ENCODE data around the gene UBL4A. TPM values are rescaled to one million over a fixed set of nuclear protein-coding genes. Genes with fewer than 3 reads are reported as not detected.

The UBL4A gene
- total RNA-seq, 2 donors from 2014 or later = 29.1 to 35.9 TPM

DNA sequence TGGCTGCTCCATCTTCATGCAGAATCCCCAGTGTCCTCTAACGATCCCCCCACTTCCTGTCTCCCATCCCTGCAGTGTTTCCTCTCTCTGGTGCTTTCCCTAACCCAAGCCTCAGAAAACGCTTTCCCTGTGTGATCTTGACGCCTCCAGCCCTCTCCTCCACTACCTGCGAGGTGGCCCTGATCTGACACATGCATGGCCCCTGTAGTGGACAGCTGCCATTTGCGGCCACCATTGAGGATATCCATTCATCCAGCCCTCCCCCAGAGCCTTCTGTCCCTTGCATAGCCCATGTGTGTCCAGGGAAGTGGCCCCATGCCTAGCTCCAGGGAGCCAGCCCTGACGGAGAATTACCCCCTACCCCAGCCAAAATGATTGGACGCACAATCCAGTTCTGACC is 3.1 kb downstream of the UBL4A start:
- H3K27ac ChIP-seq (ENCODE audit: low read depth, low read length) = no peak overlapping the region
- H3K9me3 ChIP-seq (ENCODE audit: control insufficient read depth, low read length) = no peaks in the 10 kb centered on the region
- Mint-ChIP-seq H3K27ac (no peak overlapping the region), H3K9me3 (peaks cover 69% of the 10 kb centered on the region), H3K4me3 (no peak overlapping the region), H3K36me3 (ENCODE audit: low read depth) (peaks cover 6% of the 10 kb centered on the region), H3K4me1 (no peaks in the 10 kb centered on the region), H3K27me3 (ENCODE audit: insufficient read depth) (no peaks in the 10 kb centered on the region)
- no peaks in the 10 kb centered on the region for H3K4me1 ChIP-seq (ENCODE audit: control insufficient read depth, insufficient read depth, low read length)
- TF ChIP-seq, protein P1, sequence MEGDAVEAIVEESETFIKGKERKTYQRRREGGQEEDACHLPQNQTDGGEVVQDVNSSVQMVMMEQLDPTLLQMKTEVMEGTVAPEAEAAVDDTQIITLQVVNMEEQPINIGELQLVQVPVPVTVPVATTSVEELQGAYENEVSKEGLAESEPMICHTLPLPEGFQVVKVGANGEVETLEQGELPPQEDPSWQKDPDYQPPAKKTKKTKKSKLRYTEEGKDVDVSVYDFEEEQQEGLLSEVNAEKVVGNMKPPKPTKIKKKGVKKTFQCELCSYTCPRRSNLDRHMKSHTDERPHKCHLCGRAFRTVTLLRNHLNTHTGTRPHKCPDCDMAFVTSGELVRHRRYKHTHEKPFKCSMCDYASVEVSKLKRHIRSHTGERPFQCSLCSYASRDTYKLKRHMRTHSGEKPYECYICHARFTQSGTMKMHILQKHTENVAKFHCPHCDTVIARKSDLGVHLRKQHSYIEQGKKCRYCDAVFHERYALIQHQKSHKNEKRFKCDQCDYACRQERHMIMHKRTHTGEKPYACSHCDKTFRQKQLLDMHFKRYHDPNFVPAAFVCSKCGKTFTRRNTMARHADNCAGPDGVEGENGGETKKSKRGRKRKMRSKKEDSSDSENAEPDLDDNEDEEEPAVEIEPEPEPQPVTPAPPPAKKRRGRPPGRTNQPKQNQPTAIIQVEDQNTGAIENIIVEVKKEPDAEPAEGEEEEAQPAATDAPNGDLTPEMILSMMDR (conservative IDR thresholded peaks at IDR 0.05) = no peak
- H3K36me3 ChIP-seq (ENCODE audit: control insufficient read depth, insufficient read depth, low read length) = peaks cover 4% of the 10 kb centered on the region
- 88 to 96% methylated on average over 3 to 7 of the region's 7 CpGs for whole genome bisulfite sequencing, 2 experiments (ENCODE audit: insufficient coverage in 1 of 2, insufficient read length in 1 of 2)
- no peak overlapping the region for H3K9ac ChIP-seq (ENCODE audit: extremely low read depth, low read length, poor library complexity, severe bottlenecking)
- no peak overlapping the region for H3K4me3 ChIP-seq (ENCODE audit: low read length)
- no peaks in the 10 kb centered on the region for H3K27me3 ChIP-seq (ENCODE audit: control insufficient read depth, insufficient read depth, low read length, poor library complexity, severe bottlenecking)
- no peak for DNase-seq

DNA sequence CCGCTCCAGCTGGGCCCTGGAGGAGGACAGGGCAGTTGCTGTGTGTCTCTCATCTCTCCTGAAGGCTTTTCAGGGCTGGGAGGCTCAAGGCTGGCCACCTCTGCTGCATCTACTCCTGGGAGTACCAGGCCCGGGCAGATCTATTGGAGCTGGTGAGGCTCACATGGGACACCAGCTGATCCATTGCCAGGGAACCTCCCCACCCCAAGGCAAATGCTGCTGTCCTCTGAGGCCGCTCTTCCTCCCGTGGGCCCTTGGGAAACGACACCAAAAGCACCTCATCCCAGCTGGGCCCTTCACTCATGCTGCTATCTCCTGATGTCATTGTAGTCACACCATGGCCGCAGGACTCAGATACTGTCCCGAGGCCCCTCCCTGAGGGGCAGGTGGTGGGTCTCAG is 3.6 kb downstream of the UBL4A start:
- Mint-ChIP-seq H3K27me3 (ENCODE audit: insufficient read depth) (no peaks in the 10 kb centered on the region), H3K4me3 (no peak overlapping the region), H3K4me1 (no peaks in the 10 kb centered on the region), H3K27ac (no peak overlapping the region), H3K36me3 (ENCODE audit: low read depth) (peaks cover 2% of the 10 kb centered on the region), H3K9me3 (peaks cover 69% of the 10 kb centered on the region)
- no peaks in the 10 kb centered on the region for H3K27me3 ChIP-seq (ENCODE audit: control insufficient read depth, insufficient read depth, low read length, poor library complexity, severe bottlenecking)
- 94% methylated on average over 7 of the region's 7 CpGs; no CpG with 5 or more reads in 1 of the 2 experiments for WGBS, 2 experiments (ENCODE audit: insufficient coverage in 1 of 2, insufficient read length in 1 of 2)
- H3K4me3 ChIP-seq (ENCODE audit: low read length) = no peak overlapping the region
- H3K9ac ChIP-seq (ENCODE audit: extremely low read depth, low read length, poor library complexity, severe bottlenecking) = no peak overlapping the region
- H3K36me3 ChIP-seq (ENCODE audit: control insufficient read depth, insufficient read depth, low read length) = peaks cover 4% of the 10 kb centered on the region
- H3K9me3 ChIP-seq (ENCODE audit: control insufficient read depth, low read length) = no peaks in the 10 kb centered on the region
- DNase-seq = no peak
- no peaks in the 10 kb centered on the region for H3K4me1 ChIP-seq (ENCODE audit: control insufficient read depth, insufficient read depth, low read length)
- H3K27ac ChIP-seq (ENCODE audit: low read depth, low read length) = no peak overlapping the region
- TF ChIP-seq, protein P1 (conservative IDR thresholded peaks at IDR 0.05) = no peak

DNA sequence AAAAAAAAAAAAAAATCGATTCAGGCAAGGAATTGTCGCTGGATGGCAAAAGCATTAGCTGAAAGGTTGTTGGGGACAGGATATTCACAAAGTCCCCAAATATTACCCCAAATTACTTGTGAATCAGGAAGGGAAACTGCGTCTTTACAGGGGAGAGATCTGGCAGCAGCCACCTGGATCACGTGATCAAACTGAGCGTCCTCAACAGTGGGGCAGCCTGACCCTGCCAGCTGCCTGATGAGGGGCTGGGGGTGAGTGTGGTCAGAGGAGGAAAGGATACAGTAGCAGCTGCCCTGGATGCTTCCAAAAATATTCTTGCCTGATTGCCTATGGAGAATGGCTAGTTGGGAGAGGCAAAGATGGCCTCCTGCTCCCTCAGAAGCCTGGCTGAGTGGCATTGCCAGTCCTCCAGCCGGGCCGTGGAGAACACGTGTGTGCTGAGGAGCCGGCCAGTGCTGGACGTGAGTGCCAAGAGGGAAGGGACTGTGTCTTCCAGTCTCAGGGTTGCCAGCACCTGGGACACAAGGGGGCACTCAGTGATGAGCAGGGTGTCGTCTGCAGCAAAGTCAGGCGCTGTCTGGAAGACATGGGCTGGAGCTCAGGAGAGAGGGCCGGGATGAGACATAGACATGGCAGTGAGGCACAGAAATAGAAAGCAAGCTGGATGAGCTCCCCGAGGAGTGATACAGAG is 4.4 kb downstream of the UBL4A start:
- H3K27ac Mint-ChIP-seq = no peak overlapping the region
- H3K9ac ChIP-seq (ENCODE audit: extremely low read depth, low read length, poor library complexity, severe bottlenecking) = no peak overlapping the region

More for the DNA sequence above, 4.4 kb downstream of the UBL4A start:
- no peaks in the 10 kb centered on the region for H3K4me1 ChIP-seq (ENCODE audit: control insufficient read depth, insufficient read depth, low read length)
- no peaks in the 10 kb centered on the region for H3K4me1 Mint-ChIP-seq
- 81 to 93% methylated on average over 3 to 13 of the region's 14 CpGs for WGBS, 2 experiments (ENCODE audit: insufficient coverage in 1 of 2, insufficient read length in 1 of 2)
- H3K4me3 ChIP-seq (ENCODE audit: low read length) = no peak overlapping the region
- peaks cover 66% of the 10 kb centered on the region for H3K9me3 Mint-ChIP-seq
- no peak overlapping the region for H3K27ac ChIP-seq (ENCODE audit: low read depth, low read length)
- no peaks in the 10 kb centered on the region for H3K36me3 Mint-ChIP-seq (ENCODE audit: low read depth)
- H3K9me3 ChIP-seq (ENCODE audit: control insufficient read depth, low read length) = no peaks in the 10 kb centered on the region
- no peaks in the 10 kb centered on the region for H3K27me3 Mint-ChIP-seq (ENCODE audit: insufficient read depth)
- H3K36me3 ChIP-seq (ENCODE audit: control insufficient read depth, insufficient read depth, low read length) = peaks cover 4% of the 10 kb centered on the region
- no peak for DNase-seq
- TF ChIP-seq, protein P1 (conservative IDR thresholded peaks at IDR 0.05) = no peak
- H3K27me3 ChIP-seq (ENCODE audit: control insufficient read depth, insufficient read depth, low read length, poor library complexity, severe bottlenecking) = no peaks in the 10 kb centered on the region
- H3K4me3 Mint-ChIP-seq = no peak overlapping the region
